Stimulated activated naive CD8-positive, alpha-beta T cell treated with anti-CD3 and anti-CD28 coated beads, Interleukin-15, Interleukin-2, amounts not matched to agents 100 U/mL and 50 U/mL, for 24 hours (primary cell): Measurements from ENCODE around the gene ACAP2.

Experiments
- ATAC-seq: fragments of 150-1000 bp; cut with Tn5 transposase; one replicate; pipeline ENCODE4 v1.10.0; 2021
- DNase-seq: peaks from one replicate; pipeline ENCODE4 v3.0.0; 2021

Gene ACAP2

GRCh38 chr3:195259475-195260279, 183.1 kb downstream of the ACAP2 start:
- DNase-seq (peak; percentile 93), ATAC-seq (peak; percentile 83)

- DNase-seq = no peak
- no peak for ATAC-seq
These were observed 183.7 kb downstream of the ACAP2 start for GRCh38 chr3:195259154-195259474.

GRCh38 chr3:195258449-195259153, 184.2 kb downstream of the ACAP2 start:
- ATAC-seq (no peak), DNase-seq (no peak)

DNA sequence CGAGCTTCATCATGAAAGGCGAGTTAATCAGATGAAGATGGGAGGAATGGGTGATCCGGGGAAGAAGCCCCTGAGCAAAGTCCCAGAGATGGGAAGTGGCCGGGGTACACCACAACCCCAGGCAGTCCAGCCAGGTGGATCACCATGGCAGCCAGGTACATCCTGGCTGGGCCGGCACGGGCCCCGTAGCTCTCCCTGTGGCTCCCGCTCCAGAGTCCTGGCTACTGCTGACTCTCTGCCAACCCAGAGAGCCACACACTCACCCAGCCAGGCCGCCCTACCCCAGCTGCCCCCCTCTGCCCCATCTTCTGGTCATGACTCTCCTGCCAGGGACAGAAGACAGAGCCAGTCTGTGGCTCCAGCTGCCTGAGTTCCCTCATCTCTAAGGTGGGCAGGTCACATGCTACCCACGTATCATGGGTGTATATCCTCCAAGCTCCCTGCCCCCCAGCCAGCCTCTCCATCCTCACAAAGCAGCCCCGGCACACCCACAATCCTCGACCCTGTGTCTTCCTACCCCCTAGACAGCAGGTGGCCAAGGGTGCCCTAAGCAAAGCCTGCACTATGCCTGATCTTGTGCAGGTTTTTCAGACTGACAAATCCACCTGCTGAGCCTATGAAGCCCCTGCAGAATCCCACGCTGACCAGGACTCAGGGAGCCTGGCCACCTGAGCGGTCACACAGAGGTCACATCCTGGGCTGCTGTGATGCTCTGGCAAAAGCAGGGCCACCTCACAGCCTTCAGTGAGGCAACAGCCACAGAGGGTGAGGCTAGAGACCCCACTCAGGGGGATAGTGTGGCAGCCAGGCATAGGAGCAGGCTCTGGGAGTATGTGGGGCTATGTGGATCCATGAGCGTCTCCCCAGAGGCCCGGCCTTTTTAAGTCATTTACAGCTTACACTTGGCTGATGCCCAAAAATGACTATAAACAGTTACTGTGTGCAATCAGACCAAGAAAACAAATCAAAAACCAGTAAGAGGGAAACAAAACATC, 185.1 kb downstream of the ACAP2 start:
- DNase-seq = no peak
- no peak for ATAC-seq

DNA sequence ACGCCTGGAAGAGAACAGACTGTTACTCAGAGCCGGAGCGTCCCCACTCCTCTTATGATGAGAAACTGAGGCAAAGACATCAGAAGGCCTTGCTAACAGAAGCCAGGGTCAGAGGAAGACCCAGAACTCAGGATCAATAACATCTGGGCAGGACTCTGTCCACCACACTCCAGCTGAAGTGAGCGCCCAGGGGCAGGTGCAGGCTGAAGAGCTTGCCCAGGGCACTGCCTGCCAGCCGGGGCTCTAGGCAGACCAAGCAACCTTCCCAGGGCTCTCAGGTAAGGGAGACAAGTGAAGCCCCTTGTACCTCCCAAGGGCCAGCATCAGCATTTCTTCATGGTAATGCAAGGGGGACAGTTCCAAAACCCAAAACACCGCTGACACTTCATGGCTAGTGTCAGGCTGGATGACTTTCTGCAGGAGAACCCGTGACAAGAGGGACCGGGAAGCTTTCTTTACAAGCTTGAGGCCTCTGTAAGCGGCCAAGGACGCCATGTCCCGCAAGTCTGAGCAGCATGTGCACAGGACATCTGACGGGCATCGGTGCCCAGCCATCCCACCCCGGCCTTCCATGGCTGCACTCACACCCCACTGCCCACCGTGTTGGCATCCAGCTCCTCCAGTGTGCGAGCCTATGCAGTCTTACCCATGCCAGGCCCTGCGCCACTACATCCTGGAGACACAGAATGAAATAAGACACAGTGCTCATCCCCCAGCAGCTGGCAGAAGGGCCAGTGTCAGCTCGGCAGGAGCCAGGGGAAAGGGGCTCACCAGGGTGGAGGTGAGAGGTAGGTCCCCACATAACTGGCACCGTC, 186.0 kb downstream of the ACAP2 start:
- DNase-seq (no peak), ATAC-seq (no peak)

- DNase-seq (no peak), ATAC-seq (no peak)
These were observed 187.0 kb downstream of the ACAP2 start for GRCh38 chr3:195255571-195256501.

GRCh38 chr3:195255176-195255500, 187.7 kb downstream of the ACAP2 start:
- DNase-seq (no peak), ATAC-seq (no peak)

- no peak for DNase-seq
- ATAC-seq = no peak
These were observed 188.2 kb downstream of the ACAP2 start for GRCh38 chr3:195254454-195255175.

- DNase-seq (no peak), ATAC-seq (no peak)
These were observed 188.8 kb downstream of the ACAP2 start for GRCh38 chr3:195253923-195254432.

- ATAC-seq (peak; percentile 64), DNase-seq (peak; percentile 38)
These were observed 191.3 kb downstream of the ACAP2 start for GRCh38 chr3:195251336-195252065.

GRCh38 chr3:195250473-195251251, 192.2 kb downstream of the ACAP2 start:
- ATAC-seq (peak; percentile 21), DNase-seq (no peak)

GRCh38 chr3:195249858-195250464, 192.9 kb downstream of the ACAP2 start:
- ATAC-seq (no peak), DNase-seq (no peak)

DNA sequence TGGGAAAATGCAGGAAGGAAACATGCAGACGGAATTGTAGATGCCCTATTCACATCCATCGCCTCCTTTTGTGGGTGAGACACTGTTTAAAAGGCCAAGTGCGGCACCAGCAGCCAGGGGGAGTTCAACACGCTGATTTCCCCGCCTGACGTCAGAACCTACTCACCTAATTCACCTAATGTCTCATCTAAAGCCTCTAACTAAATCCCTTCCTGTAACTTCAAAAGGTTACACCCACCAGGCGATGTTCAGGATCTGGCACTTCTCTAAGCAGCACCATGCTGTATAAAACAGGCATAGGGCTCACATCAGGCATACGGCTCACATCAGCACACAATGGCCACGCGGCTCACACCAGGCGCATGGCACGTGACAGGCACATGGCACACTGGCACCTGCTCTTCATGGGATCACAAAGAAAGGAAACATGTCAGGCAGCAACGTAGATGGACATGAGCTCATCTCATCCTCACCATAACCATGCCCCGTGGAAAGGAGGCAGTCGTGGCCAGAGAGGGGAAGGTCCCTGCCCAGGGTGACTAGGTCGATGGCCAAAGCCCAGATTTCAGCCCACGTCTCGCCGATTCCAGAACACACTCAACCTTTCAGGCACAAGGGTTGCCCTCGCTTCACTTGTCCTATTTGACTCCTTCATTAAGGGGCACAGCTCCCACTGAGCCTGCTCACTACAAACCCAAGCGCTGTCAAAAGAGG, 193.6 kb downstream of the ACAP2 start:
- ATAC-seq (no peak), DNase-seq (no peak)

- DNase-seq = no peak
- no peak for ATAC-seq
These were observed 194.5 kb downstream of the ACAP2 start for GRCh38 chr3:195248281-195248680.

GRCh38 chr3:195247863-195248189, 195.0 kb downstream of the ACAP2 start:
- ATAC-seq (no peak), DNase-seq (no peak)

DNA sequence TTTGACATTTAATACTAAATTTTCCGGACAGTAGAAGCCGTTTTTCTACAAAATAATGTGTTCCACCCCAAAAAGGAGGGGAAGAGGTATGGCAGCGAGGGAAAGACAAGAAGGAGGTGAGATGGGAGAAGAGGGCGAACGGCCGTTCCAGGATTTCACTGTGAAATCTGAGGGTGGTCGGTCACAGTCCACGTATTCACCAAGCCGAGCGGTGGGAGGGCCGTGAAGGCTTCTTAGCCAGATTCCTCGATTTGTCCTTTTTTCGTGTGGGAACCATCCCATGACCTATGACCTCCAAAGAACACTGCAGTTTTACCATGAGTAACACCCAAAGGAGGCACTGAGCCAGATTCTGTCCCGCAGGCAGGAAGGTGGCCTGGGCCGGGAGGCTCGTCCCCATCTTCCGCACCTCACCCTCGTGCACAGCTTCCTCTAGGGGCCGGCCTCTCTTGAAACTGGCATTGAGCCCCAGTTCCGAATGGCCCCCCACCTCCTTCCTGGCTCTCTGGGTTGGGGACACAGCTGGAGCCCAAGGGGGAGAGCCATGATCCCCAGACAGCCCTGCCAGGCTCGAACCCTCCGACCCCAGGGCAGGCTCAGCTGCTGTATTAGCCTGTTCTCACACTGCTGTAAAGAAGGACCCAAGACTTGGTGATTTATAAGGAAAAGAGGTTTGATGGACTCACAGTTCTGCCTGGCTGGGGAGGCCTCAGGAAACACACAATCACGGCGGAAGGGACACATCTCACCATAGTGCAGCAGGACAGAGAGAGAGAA, 195.5 kb downstream of the ACAP2 start:
- DNase-seq (no peak), ATAC-seq (no peak)
